ENCODE data around the gene NCK1. TPM values are rescaled to one million over a fixed set of nuclear protein-coding genes. Genes with fewer than 3 reads are reported as not detected.
"Not testable (repeated sequence)": the region's sequence is repeated elsewhere in the genome, so short reads cannot be mapped to it uniquely, and the experiment has no call there.

The NCK1 gene
- total RNA-seq, 1 donor from 2014 or later, result 23.8 TPM

DNA sequence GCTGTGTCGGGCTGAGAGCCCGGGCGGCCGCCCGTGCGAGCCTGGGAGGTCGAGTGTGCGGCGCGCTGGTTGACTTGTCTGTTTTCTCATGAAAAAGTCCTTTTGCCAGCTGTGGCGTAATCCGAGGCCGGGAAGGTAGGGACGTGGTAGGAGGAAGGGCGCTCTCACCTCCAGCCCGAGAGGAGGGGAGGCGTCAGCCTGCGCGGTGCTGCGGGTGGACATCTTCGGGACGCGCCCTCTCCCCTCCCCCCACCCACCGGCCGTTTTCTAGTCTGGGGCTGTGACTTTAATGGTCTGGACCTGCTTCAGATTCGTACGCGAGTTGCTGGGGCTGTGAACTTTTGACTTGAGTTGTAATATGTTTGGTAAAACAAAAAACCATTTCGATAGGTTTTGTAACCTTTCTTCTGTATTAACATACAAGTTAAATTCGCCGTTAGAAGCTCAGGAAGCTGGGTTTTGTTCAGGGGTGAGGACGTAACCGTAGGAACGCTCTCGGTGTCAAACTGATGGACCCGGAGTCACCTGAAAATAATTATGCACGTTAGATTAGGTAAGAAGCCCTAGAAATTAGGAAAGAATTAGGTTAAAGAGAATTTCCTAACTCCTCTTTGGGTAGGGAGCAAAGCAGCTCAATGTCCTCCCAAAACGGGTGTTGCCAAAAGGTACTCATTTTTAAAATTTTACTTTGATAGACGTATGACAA lies 762 bp downstream of the NCK1 start:
- Mint-ChIP-seq H3K36me3 (ENCODE audit: insufficient read depth) (peaks cover 5% of the 10 kb centered on the region), H3K4me3 (ENCODE audit: low read depth) (peak overlapping the region; percentile 95), H3K4me1 (ENCODE audit: low read depth) (peaks cover 27% of the 10 kb centered on the region), H3K27ac (peak overlapping the region; percentile 96), H3K27me3 (no peaks in the 10 kb centered on the region), H3K9me3 (ENCODE audit: low read depth) (no peaks in the 10 kb centered on the region)
- no peak for DNase-seq (ENCODE audit: low spot score, unreplicated experiment)
- TF ChIP-seq, protein P1, sequence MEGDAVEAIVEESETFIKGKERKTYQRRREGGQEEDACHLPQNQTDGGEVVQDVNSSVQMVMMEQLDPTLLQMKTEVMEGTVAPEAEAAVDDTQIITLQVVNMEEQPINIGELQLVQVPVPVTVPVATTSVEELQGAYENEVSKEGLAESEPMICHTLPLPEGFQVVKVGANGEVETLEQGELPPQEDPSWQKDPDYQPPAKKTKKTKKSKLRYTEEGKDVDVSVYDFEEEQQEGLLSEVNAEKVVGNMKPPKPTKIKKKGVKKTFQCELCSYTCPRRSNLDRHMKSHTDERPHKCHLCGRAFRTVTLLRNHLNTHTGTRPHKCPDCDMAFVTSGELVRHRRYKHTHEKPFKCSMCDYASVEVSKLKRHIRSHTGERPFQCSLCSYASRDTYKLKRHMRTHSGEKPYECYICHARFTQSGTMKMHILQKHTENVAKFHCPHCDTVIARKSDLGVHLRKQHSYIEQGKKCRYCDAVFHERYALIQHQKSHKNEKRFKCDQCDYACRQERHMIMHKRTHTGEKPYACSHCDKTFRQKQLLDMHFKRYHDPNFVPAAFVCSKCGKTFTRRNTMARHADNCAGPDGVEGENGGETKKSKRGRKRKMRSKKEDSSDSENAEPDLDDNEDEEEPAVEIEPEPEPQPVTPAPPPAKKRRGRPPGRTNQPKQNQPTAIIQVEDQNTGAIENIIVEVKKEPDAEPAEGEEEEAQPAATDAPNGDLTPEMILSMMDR (IDR thresholded peaks at IDR 0.05; ENCODE audit: unreplicated experiment), result peak; percentile 7

DNA sequence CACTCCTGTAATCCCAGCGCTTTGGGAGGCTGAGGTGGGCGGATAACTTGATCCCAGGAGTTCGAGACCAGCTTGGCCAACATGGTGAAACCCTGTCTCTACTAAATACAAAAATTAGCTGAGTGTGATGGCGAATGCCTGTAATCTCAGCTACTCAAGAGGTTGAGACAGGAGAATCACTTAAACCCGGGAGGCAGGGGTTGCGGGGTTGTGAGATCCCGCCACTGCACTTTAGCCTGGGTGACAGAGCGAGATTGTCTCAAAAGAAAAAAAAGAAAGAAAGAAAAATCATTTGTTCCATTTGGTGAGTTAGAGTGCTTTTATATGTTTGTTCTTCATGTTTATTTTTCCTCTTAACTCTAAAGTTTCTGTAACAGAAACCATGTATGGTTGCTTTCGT lies 7.3 kb downstream of the NCK1 start:
- Mint-ChIP-seq H3K4me3 (ENCODE audit: low read depth) (no peak overlapping the region), H3K27me3 (no peaks in the 10 kb centered on the region), H3K27ac (no peak overlapping the region), H3K4me1 (ENCODE audit: low read depth) (peaks cover 3% of the 10 kb centered on the region), H3K9me3 (ENCODE audit: low read depth) (peaks cover 14% of the 10 kb centered on the region), H3K36me3 (ENCODE audit: insufficient read depth) (peaks cover 25% of the 10 kb centered on the region)
- no peak for DNase-seq (ENCODE audit: low spot score, unreplicated experiment)
- TF ChIP-seq, protein P1 (IDR thresholded peaks at IDR 0.05; ENCODE audit: unreplicated experiment), result no peak

DNA sequence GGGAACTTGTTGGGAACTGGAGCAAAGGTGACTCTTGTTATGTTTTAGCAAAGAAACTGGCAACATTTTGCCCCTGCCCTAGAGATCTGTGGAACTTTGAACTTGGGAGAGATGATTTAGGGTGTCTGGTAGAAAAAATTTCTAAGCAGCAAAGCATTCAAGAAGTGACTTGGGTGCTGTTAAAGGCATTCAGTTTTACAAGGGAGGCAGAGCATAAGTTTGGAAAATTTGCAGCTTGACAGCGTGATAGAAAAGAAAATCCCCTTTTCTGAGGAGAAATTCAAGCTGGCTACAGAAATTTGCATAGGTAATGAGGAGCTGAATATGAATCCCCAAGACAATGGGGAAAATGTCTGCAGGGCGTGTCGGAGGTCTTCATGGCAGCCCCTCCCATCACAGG lies 10.2 kb downstream of the NCK1 start:
- not testable (repeated sequence) for H3K27ac Mint-ChIP-seq; H3K4me1 Mint-ChIP-seq (ENCODE audit: low read depth); DNase-seq (ENCODE audit: low spot score, unreplicated experiment); H3K4me3 Mint-ChIP-seq (ENCODE audit: low read depth); H3K27me3 Mint-ChIP-seq
- peaks cover 33% of the 10 kb centered on the region for H3K36me3 Mint-ChIP-seq (ENCODE audit: insufficient read depth)
- peaks cover 14% of the 10 kb centered on the region for H3K9me3 Mint-ChIP-seq (ENCODE audit: low read depth)

DNA sequence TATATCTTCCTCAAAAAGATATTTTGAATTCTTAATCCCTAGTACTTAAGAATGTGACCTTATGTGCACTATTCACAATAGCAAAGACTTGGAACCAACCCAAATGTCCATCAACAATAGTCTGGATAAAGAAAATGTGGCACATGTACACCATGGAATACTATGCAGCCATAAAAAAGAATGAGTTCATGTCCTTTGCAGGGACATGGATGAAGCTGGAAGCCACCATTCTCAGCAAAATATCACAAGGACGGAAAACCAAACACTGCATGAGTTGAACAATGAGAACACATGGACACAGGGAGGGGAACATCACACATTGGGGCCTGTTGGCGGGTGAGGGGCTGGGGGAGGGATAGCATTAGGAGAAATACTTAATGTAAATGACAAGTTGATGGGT lies 17.5 kb downstream of the NCK1 start:
- not testable (repeated sequence) for H3K27me3 Mint-ChIP-seq; H3K4me3 Mint-ChIP-seq (ENCODE audit: low read depth); H3K4me1 Mint-ChIP-seq (ENCODE audit: low read depth); H3K27ac Mint-ChIP-seq; DNase-seq (ENCODE audit: low spot score, unreplicated experiment)
- H3K9me3 Mint-ChIP-seq (ENCODE audit: low read depth), result peaks cover 17% of the 10 kb centered on the region
- H3K36me3 Mint-ChIP-seq (ENCODE audit: insufficient read depth), result peaks cover 18% of the 10 kb centered on the region

DNA sequence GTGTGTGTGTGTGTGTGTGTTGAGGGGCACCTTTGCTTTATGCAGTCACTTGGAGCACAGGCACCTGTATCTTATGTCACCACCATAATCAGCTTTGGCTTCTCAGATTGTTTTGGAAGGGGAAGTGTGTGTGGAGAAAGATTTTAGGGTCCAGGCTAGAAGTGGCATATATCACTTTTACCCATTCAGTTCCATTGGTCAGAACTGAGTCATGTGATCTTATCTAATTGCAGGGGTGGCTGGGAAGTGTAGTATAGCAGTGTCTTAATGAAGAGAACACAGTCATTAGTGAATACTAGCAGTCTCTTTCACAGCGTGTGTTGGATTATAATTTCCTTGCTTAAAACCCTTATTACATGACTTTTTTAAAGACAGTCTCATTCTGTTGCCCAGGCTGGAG lies 20.6 kb downstream of the NCK1 start:
- H3K4me3 Mint-ChIP-seq (ENCODE audit: low read depth), result no peak overlapping the region
- peaks cover 13% of the 10 kb centered on the region for H3K9me3 Mint-ChIP-seq (ENCODE audit: low read depth)
- no peaks in the 10 kb centered on the region for H3K27me3 Mint-ChIP-seq
- H3K27ac Mint-ChIP-seq, result no peak overlapping the region
- peaks cover 11% of the 10 kb centered on the region for H3K36me3 Mint-ChIP-seq (ENCODE audit: insufficient read depth)
- peaks cover 9% of the 10 kb centered on the region for H3K4me1 Mint-ChIP-seq (ENCODE audit: low read depth)
- TF ChIP-seq, protein P1 (IDR thresholded peaks at IDR 0.05; ENCODE audit: unreplicated experiment), result no peak
- no peak for DNase-seq (ENCODE audit: low spot score, unreplicated experiment)

DNA sequence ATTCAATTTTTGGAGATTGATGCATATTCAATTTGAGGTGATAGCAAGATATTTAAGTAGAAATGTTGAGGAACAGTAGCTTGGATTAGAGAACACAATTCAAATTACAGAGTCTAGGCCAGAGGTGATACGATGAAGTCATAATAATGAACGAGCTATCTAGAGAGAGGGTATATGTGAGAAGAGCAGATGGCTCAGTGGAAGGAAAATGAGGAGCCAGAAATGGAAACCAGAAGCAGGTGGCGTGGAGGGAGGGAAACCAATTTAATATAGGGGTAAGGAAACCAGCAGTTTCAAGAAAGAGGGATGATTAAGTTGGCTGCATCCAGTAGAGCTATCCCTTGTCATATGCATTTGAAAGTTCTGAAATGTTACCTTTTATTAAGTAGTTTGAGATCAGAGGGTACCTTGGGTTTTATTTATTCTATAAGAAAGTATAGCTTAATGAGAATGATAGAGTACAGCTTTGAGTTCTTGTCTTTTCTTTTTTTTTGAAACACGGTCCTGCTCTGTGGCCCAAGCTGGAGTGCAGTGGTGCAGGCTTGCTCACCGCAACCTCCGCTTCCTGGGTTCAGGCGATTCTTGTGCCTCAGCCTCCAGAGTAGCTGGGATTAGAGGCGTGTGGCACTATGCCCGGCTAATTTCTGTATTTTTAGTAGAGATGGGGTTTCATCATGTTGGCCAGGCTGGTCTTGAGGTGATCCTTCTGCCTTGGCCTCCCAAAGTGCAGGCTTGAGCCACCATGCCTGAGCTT lies 22.1 kb downstream of the NCK1 start:
- H3K27ac Mint-ChIP-seq, result peak overlapping the region; percentile 15
- DNase-seq (ENCODE audit: low spot score, unreplicated experiment), result no peak
- no peak overlapping the region for H3K4me3 Mint-ChIP-seq (ENCODE audit: low read depth)
- H3K9me3 Mint-ChIP-seq (ENCODE audit: low read depth), result peaks cover 11% of the 10 kb centered on the region
- peaks cover 14% of the 10 kb centered on the region for H3K36me3 Mint-ChIP-seq (ENCODE audit: insufficient read depth)
- TF ChIP-seq, protein P1 (IDR thresholded peaks at IDR 0.05; ENCODE audit: unreplicated experiment), result no peak
- no peaks in the 10 kb centered on the region for H3K27me3 Mint-ChIP-seq
- H3K4me1 Mint-ChIP-seq (ENCODE audit: low read depth), result peaks cover 9% of the 10 kb centered on the region
